Spleen (tissue), 11 donors: ENCODE results near the gene CASQ1. TPM values are rescaled to one million over a fixed set of nuclear protein-coding genes. Genes with fewer than 3 reads are reported as not detected.
A peak's percentile ranks its signal among the peaks of the same experiment; 100 is the strongest.

Experiments used
- DNase-seq: peaks from one replicate; pipeline ENCODE4 v3.0.0-alpha.2; 2020
- H3K27ac ChIP-seq, 8 donors: fragments of 200-600 bp; sonication (generic) in 7 of 8; 1 replicate in 4 of 8; 2 replicates in 4 of 8; pipeline versions ENCODE4 v1.5.0 to v1.8.0; 2016 to 2021; ENCODE audit warnings: inconsistent platforms in 4 of 8, mild to moderate bottlenecking in 4 of 8, moderate library complexity in 1 of 8
- H3K27me3 ChIP-seq, 7 donors: fragments of 200-600 bp; sonication (generic) in 6 of 7; replicated peaks in 1 of 7; 1 replicate in 4 of 7; 2 replicates in 3 of 7; pipeline versions ENCODE4 v1.5.0 to v1.8.0; 2016 to 2021; ENCODE audit warnings: inconsistent platforms in 3 of 7, mild to moderate bottlenecking in 1 of 7
- H3K36me3 ChIP-seq, 6 donors: fragments of 200-600 bp; sonication (generic) in 5 of 6; 1 replicate in 4 of 6; 2 replicates in 2 of 6; pipeline versions ENCODE4 v1.5.0 to v1.8.0; 2016 to 2021; ENCODE audit warnings: inconsistent platforms in 2 of 6
- H3K4me1 ChIP-seq, 6 donors: fragments of 200-600 bp; sonication (generic) in 5 of 6; 1 replicate in 3 of 6; 2 replicates in 3 of 6; pipeline versions ENCODE4 v1.5.0 to v1.8.0; 2016 to 2021; ENCODE audit warnings: inconsistent platforms in 3 of 6
- H3K4me3 ChIP-seq, 8 donors: fragments of 200-600 bp; sonication (generic) in 7 of 8; 1 replicate in 4 of 8; 2 replicates in 4 of 8; pipeline versions ENCODE4 v1.5.0 to v1.8.0; 2016 to 2021; ENCODE audit warnings: inconsistent platforms in 4 of 8, mild to moderate bottlenecking in 4 of 8, moderate library complexity in 2 of 8
- H3K9me3 ChIP-seq, 8 donors: fragments of 200-600 bp; sonication (generic) in 7 of 8; 1 replicate in 4 of 8; 2 replicates in 4 of 8; pipeline versions ENCODE4 v1.5.0 to v1.8.0; 2016 to 2021; ENCODE audit warnings: inconsistent platforms in 4 of 8
- CTCF ChIP-seq, 11 experiments: fragments of 200-600 bp in 7 of 11; fragments of 450-650 bp in 4 of 11; sonication (generic) in 4 of 11; IDR thresholded peaks in 8 of 11; conservative IDR thresholded peaks in 3 of 11; 1 replicate in 7 of 11; 2 replicates in 4 of 11; pipeline versions ENCODE4 v1.4.0 to v1.8.0; 2016 to 2021; ENCODE audit warnings: antibody characterized with exemption in 11 of 11, inconsistent platforms in 4 of 11, mild to moderate bottlenecking in 1 of 11
- POLR2A ChIP-seq, 3 donors: fragments of 450-650 bp; IDR thresholded peaks; one replicate each; pipeline ENCODE4 v1.5.1; 2017; ENCODE audit warnings: antibody characterized with exemption in 3 of 3, mild to moderate bottlenecking in 1 of 3
- POLR2AphosphoS5 ChIP-seq, 3 donors: sonication (generic); formaldehyde crosslinking; IDR thresholded peaks; one replicate each; pipeline ENCODE4 v1.5.1; 2017; ENCODE audit warnings: antibody characterized with exemption in 3 of 3
- WGBS, 5 donors: extraction: QIAGEN DNeasy Blood & Tissue Kit in 3 of 5; methylation state at CpG; one replicate each; pipeline versions ENCODE4 v1.1.5 to v1.1.7; 2013 to 2018; 5-methylcytosine and 5-hydroxymethylcytosine counted together
- intact Hi-C: fragments of 100-400 bp; cut with DNase I; formaldehyde crosslinking; loops from one replicate; pipeline ENCODE4 v1.15.0; 2023; ENCODE audit warnings: low total_unique reads
- polyA plus RNA-seq, 3 donors: library from polyadenylated mRNA; stranded (reverse); fragments of 200-250 nt; gene quantifications; one replicate each; pipeline ENCODE4 v1.2.1, GENCODE V29; 2013
- total RNA-seq, 7 donors: library from RNA; depleted of rRNA in 3 of 7; stranded (reverse); fragments of >200 nt in 3 of 7; fragmentation: NEBNext Ultra II Directional in 4 of 7; extraction: Animal tissue kit (Norgen Biotek cat#: 25700) in 4 of 7; gene quantifications; one replicate each; pipeline versions ENCODE4 v1.1.0 to v1.2.1, GENCODE V29; 2016 to 2021
- donor health status: healthy with polysubstance abuse.
- donor health status: DM: no; HTN: no; CAD: no; lungs with moderate emphysema.
- donor health status: DM: no; HTN: no; CAD: no.
- donor health status: Bipolar disorder and iron deficiency.
- donor health status: healthy.
- donor health status: DM: no; HTN: no; CAD: no.
- donor health status: DM: yes; HTN: yes; CAD: no.

CASQ1 gene
- total and polyA plus RNA-seq, 10 donors, result 0.37 to 1.5 (median 0.92) TPM; not detected in 3

- H3K4me3 ChIP-seq, result no peak overlapping the region
- WGBS, 5 donors, result 84 to 90% (median 85%) methylated on average over 10 of the region's 10 CpGs
- DNase-seq, result no peak
- H3K36me3 ChIP-seq, result peaks cover 0 to 95% (median 57%) of the 10 kb centered on the region in 6 donors
- intact Hi-C loops, result no loop called here
- H3K9me3 ChIP-seq, result no peaks in the 10 kb centered on the region
- TF ChIP-seq CTCF (IDR thresholded peaks at IDR 0.05 in 8 of 11, conservative IDR thresholded peaks at IDR 0.05 in 3 of 11) (no peak), POLR2A (IDR thresholded peaks at IDR 0.05) (no peak), POLR2AphosphoS5 (IDR thresholded peaks at IDR 0.05) (no peak)
- H3K27ac ChIP-seq, result peak overlapping the region in 4 of 8 donors; percentile 41 to 95 (median 91)
- peaks cover 24 to 75% (median 54%) of the 10 kb centered on the region in 6 donors for H3K4me1 ChIP-seq
- no peaks in the 10 kb centered on the region for H3K27me3 ChIP-seq
Measured at GRCh38 chr1:160211046-160211790, 20.8 kb downstream of the CASQ1 start.

- TF ChIP-seq POLR2A (IDR thresholded peaks at IDR 0.05), result no peak
- TF ChIP-seq CTCF (IDR thresholded peaks at IDR 0.05 in 8 of 11, conservative IDR thresholded peaks at IDR 0.05 in 3 of 11), result no peak
- no peak for TF ChIP-seq POLR2AphosphoS5 (IDR thresholded peaks at IDR 0.05)
- DNase-seq, result no peak
- WGBS, 5 donors, result 75 to 90% (median 85%) methylated on average over 3 of the region's 3 CpGs
- no peaks in the 10 kb centered on the region for H3K9me3 ChIP-seq
- intact Hi-C loops, result no loop called here
- no peak overlapping the region for H3K4me3 ChIP-seq
- peaks cover 2 to 100% (median 89%) of the 10 kb centered on the region in 6 donors for H3K36me3 ChIP-seq
- peaks cover 15 to 72% (median 41%) of the 10 kb centered on the region in 6 donors for H3K4me1 ChIP-seq
- no peaks in the 10 kb centered on the region for H3K27me3 ChIP-seq
- H3K27ac ChIP-seq, result peak overlapping the region in 3 of 8 donors; percentile 2 to 31 (median 8)
Measured at GRCh38 chr1:160214481-160215140, 24.2 kb downstream of the CASQ1 start.

- DNase-seq, result no peak
- Histone ChIP-seq H3K4me3 (no peak overlapping the region), H3K27ac (peak overlapping the region in 3 of 8 donors; percentile 8 to 30 (median 11)), H3K9me3 (no peaks in the 10 kb centered on the region), H3K36me3 (peaks cover 2 to 100% (median 96%) of the 10 kb centered on the region in 6 donors), H3K4me1 (peaks cover 13 to 70% (median 31%) of the 10 kb centered on the region in 6 donors), H3K27me3 (no peaks in the 10 kb centered on the region)
- intact Hi-C loops, result no loop called here
- TF ChIP-seq POLR2A (IDR thresholded peaks at IDR 0.05), result no peak
- no peak for TF ChIP-seq CTCF (IDR thresholded peaks at IDR 0.05 in 8 of 11, conservative IDR thresholded peaks at IDR 0.05 in 3 of 11)
- TF ChIP-seq POLR2AphosphoS5 (IDR thresholded peaks at IDR 0.05), result no peak
Measured at GRCh38 chr1:160216301-160216700, 25.9 kb downstream of the CASQ1 start.

GRCh38 chr1:160217481-160218051 lies 27.2 kb downstream of the CASQ1 start:
- Histone ChIP-seq H3K4me1 (peaks cover 13 to 70% (median 30%) of the 10 kb centered on the region in 6 donors), H3K4me3 (no peak overlapping the region), H3K36me3 (peaks cover 2 to 100% (median 94%) of the 10 kb centered on the region in 6 donors), H3K9me3 (no peaks in the 10 kb centered on the region), H3K27ac (peak overlapping the region in 5 of 8 donors; percentile 8 to 74 (median 61)), H3K27me3 (no peaks in the 10 kb centered on the region)
- TF ChIP-seq POLR2AphosphoS5 (IDR thresholded peaks at IDR 0.05) (peak; percentile 12 to 56 (median 28)), CTCF (IDR thresholded peaks at IDR 0.05 in 8 of 11, conservative IDR thresholded peaks at IDR 0.05 in 3 of 11) (no peak)
- intact Hi-C loops, result no loop called here
- no peak for DNase-seq
- 69 to 85% (median 83%) methylated on average over 10 of the region's 10 CpGs for WGBS, 5 donors
